Neural progenitor cell (in vitro differentiated cells): ENCODE data around the gene SLFN12L.

Experiments used
- EZH2 ChIP-seq: fragments of 200-600 bp; sonication (generic); IDR thresholded peaks from 2 replicates; pipeline ENCODE4 v1.6.1; 2017; ENCODE audit warnings: antibody characterized with exemption, mild to moderate bottlenecking, moderate library complexity
- EZH2phosphoT487 ChIP-seq: fragments of 200-600 bp; sonication (generic); IDR thresholded peaks from 2 replicates; pipeline ENCODE4 v1.6.1; 2017; ENCODE audit warnings: antibody characterized with exemption
- TF ChIP-seq, protein P1 (sequence below): fragments of 200-600 bp; sonication (generic); IDR thresholded peaks from 2 replicates; pipeline ENCODE4 v1.5.1; 2017; ENCODE audit warnings: antibody characterized with exemption, mild to moderate bottlenecking

DNA sequence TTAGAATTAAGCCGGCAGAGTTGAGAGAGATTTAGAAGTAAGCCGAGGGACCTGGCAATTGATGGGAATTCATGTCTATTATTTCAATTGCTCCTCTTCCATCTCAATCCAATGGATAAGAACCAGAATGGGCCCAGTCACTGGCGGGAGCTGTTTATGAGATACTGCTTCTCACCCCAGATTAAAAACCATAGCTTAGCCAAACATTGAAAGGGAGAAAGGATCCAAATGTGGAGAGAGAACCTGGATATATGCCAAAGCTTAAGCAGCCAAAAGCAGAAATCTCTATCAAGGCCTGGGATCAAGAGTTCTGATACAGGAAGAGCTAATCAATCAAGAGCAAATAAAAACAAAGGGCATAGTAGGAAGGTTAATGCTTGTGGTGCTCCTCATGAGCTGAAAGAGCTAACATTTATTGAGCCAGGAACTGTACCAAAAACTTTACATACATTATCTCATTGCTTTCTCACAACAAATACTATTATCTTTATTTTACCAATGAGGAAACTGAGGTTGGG, 2.8 kb downstream of the SLFN12L start:
- TF ChIP-seq, protein P1, sequence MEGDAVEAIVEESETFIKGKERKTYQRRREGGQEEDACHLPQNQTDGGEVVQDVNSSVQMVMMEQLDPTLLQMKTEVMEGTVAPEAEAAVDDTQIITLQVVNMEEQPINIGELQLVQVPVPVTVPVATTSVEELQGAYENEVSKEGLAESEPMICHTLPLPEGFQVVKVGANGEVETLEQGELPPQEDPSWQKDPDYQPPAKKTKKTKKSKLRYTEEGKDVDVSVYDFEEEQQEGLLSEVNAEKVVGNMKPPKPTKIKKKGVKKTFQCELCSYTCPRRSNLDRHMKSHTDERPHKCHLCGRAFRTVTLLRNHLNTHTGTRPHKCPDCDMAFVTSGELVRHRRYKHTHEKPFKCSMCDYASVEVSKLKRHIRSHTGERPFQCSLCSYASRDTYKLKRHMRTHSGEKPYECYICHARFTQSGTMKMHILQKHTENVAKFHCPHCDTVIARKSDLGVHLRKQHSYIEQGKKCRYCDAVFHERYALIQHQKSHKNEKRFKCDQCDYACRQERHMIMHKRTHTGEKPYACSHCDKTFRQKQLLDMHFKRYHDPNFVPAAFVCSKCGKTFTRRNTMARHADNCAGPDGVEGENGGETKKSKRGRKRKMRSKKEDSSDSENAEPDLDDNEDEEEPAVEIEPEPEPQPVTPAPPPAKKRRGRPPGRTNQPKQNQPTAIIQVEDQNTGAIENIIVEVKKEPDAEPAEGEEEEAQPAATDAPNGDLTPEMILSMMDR = no peak
- no peak for TF ChIP-seq EZH2
- TF ChIP-seq EZH2phosphoT487 = no peak
